Epidermal melanocyte (primary cell): ENCODE measurements around the gene NEGR1.

ENCODE experiments used
- DNase-seq: peaks from one replicate; pipeline ENCODE4 v3.0.0; 2011; ENCODE audit warnings: low spot score; ENCODE audit not compliant: insufficient read length

The NEGR1 gene

DNA sequence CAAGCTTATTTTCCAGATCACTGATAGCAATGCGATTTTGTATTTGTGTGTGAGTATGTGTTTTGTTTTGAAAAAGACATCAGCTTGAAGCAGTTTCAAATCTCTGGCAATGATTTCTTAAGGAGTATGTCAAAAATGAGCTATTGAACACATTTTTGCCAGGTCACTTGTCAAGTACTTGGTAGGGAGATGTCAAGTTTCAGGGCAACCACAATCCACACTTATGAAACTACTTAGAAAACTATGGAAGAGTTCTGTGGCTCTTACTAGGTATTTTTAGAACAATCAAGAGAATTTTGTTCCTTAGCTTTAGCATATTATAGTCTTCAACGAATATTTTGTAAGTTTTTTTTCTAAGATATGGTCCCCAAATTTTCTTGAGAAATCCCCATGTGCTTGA is 882.7 kb downstream of the NEGR1 start:
- DNase-seq = no peak

DNA sequence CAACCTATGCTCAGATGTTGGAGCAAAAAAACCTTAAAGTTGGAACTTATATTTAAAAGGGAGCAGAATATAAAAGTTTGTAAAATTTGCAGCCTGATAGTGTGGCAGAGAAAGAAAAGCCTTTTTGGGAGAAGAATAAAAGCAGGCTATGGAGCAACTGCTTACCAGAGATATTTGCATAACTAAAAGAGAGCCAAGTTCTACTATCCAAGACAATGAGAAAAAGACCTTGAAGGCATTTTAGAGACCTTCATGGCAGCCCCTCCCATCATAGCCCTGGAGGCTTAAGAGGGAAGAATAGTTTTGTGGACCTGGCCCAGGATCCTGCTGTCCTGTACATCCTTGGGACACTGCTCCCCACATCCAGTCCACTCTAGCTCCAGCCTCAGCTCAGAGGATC is 889.0 kb downstream of the NEGR1 start:
- no peak for DNase-seq

DNA sequence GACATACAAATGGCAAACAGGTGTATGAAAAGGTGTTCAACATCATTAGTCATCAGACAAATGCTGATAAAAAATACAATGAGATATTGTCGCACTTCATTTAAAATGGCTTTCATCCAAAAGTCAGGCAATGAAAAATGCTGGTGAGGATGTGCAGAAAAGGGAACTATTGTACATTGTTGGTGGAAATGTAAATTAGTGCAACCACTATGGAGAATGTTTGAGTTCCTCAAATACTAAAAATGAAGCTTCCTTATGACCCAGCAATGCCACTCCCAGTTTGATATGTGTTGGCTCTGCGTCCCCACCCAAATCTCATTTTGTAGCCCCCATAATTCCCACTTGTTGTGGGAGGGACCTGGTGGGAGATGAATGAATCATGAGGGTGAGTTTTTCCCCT is 891.8 kb downstream of the NEGR1 start:
- no peak for DNase-seq

DNA sequence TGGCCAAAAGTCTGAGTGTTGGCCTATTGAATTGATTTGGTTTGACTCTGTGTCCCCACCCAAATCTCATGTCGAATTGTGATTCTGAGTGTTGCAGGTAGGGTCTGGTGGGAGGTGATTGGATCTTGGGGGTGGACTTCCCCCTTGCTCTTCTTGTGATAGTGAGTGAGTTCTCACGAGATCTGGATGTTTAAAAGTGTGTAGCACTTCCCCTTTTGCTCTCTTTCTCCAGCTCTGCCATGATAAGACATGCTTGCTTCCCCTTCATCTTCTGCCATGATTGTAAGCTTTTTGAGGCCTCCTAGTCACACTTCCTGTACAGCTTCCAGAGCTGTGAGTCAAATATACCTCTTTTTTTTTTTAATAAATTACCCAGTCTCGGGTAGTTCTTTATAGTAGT is 904.5 kb downstream of the NEGR1 start:
- DNase-seq = no peak

DNA sequence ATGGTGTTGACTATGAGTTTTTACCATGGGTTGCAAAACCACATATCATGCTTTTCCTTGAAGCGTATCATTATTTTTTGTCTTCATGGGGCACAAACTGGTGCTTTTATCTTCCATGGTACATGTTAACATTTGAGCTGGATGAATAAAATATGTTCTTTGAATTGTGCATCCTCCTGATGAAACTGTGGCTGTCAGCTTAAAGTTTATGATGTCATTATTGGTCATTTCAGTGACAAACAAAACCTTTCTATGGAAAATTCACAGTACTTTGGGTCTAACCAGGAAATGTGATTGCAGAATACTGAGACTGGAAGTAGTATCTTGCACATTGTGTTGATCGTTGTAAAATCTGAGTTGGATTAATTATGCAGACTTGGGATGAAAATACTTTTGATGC is 909.8 kb downstream of the NEGR1 start:
- DNase-seq = no peak

DNA sequence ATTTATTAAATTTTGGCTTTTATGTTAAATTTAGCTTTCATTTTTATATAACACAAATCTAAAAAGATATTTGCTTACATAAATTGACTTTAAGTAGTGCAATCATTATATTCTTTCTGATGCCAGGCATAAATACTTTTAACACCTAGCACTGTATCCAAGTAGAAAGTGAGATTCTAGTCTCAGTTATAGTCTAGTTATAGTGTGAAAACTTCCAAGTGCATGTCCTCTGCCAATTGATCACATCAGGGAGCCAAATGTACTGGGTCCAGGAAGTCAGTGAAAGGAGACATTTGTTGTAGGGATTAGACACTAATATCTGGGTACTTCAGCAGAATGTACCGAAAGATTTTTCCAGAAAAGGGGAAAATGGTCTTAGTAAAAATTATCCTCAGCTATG is 910.8 kb downstream of the NEGR1 start:
- DNase-seq = no peak

DNA sequence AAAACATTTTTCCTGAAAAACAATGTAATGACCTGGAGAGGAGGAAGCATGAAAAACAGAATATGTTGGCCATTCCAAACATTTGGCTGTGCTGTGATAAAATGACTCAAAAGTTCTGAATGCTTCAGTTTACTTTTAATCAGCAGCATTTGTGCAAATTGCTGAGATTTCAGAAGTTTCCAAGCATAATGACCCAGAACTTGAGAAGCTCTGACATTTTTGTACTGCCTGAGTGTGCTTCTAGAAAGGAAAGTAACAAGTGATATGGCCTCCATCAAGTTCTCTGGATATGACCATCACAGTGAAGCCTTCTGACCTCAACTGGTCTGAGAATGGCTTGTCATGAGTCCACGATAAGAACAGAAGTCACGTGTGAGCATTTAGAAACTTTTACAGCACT is 918.1 kb downstream of the NEGR1 start:
- no peak for DNase-seq

DNA sequence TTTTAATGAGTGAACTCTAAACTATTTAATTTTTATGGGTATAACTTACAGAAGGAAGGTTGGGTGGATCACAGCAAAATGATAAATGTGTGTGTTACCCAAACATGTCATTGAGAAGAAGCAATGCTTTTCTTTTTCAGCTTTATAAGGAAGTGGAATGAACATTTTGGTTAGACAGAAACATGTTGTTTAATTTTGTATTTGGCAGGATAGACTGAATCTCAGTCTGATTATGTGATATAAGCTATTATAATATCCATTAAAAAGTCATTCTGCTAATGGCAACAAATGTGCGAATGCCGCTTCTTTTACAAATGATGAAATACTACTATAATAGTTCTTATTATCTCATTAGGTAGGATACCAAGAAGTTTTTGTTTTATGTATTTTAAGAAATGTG is 919.6 kb downstream of the NEGR1 start:
- DNase-seq = no peak

DNA sequence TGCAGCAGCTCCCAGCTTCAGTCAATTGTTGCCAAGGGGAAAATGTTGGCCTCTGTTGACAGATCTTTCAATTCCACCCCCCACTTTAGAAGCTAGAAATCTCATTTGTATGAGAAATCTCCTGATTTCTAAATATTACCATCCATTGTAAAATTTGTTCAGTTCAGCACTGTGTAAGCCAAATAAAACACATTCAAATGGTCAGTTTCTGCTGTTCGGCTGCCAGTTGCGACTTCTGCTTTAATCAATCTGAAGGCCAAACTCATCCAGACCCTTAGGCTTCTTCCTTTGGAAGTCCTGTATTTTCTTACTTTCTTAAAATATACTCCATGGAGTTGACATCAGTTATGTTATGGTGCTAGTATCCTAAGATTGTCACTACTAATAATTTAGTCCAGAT is 920.3 kb downstream of the NEGR1 start:
- no peak for DNase-seq

DNA sequence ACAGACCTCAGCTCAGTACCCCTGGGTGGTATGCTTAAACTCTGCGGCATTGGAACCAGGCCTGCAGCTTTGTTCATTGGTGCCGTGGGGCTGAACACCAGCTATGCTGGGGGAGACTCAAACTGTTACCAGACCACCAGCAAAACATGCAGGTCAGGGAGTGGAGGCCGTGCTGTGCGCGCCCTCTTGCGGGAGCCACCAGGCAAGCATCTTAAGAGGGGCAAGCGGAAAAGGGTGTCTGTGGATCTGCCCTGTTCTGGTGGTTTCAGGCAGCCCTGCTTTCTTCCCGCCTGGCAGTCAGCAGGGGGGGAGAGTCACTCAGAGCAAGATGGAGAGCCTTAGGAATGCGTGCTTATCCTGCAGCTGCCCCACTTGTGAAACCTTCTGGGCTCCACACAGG is 924.6 kb downstream of the NEGR1 start:
- DNase-seq = no peak

DNA sequence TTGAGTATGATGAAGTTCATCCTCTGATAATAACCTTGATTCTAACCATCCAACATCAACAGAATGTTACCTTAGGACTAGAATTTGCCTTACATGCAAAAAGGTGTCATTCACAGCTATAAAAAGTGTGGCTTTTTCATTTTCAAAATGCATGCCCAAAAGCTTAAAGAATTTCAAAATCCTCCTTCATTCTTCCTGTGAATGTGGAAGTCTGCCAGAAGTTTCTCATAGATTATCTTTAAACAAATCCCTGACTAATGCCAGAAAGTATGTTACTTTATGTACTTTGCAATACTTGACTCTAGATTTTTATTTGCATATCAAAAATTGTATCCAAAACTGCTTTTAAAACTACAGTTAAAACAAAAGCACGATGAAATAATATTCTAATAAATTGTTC is 930.9 kb downstream of the NEGR1 start:
- DNase-seq = no peak

DNA sequence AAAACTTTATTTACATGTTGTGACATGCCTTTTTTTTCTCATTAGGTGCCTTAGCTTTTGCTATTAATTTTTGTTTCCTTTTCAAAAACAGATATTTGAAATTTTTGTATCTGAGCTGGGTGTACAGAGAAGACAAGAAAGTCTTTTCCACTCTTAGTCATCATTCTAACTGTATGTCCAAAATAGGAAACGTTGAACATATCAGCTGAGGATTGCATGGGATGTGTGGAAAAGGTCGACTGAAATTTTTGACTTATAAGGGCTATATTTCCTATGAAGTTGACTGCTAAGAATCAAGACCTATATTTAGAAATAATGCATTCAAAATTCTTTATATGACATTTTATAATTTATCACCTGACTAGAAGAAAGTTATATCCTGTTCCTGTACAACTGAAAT is 931.5 kb downstream of the NEGR1 start:
- no peak for DNase-seq

DNA sequence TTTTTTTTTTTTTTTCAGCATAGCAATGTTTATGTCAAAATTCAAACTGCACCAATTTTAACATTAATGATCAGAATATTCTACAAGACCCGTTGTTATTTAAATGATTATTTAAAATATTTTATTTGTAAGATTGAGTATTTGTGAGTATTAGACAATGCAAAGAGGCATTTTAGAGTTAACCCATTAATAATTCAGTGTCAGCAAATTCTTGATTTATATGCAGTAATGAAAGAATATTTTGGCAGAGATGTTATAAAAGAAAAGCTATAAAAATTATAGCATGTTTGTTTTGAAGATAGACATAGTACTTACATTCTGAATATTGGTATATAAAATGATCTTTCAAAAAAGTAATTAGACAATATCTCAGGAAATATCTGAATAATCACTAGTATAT is 932.0 kb downstream of the NEGR1 start:
- no peak for DNase-seq
